DND-41 (cell line): ENCODE results near the gene EPB41L2.

ENCODE experiments used
- EZH2 ChIP-seq: IDR thresholded peaks from 3 replicates; pipeline ENCODE4 v1.6.1; 2012; ENCODE audit warnings: borderline replicate concordance, low read depth, mild to moderate bottlenecking, moderate library complexity, low read length, inconsistent platforms; ENCODE audit not compliant: severe bottlenecking
- TF ChIP-seq, protein P1 (sequence below): IDR thresholded peaks from 2 replicates; pipeline ENCODE4 v1.5.1; 2012; ENCODE audit warnings: borderline replicate concordance, low read length, moderate library complexity, mild to moderate bottlenecking; ENCODE audit not compliant: poor library complexity, severe bottlenecking; ENCODE audit errors: extremely low read depth

DNA sequence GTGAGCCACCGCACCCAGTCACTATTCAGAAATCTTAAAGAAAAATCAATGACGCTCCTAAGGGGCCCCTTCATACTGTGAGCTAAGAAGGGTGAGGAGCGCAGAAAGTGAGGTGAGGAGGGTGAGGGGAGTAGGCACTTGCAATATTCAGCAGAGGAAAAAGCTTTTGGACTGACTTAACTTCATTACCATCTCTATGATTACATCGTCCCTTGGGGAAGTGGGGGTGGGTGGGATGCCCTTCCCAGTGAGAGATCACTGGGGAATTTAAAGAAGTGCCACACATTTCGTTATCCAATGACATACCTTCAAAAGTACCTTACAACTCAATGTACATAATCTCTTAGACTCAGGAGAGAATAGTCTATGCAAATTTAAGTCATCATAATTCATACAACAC, 189.3 kb downstream of the EPB41L2 start:
- TF ChIP-seq, protein P1, sequence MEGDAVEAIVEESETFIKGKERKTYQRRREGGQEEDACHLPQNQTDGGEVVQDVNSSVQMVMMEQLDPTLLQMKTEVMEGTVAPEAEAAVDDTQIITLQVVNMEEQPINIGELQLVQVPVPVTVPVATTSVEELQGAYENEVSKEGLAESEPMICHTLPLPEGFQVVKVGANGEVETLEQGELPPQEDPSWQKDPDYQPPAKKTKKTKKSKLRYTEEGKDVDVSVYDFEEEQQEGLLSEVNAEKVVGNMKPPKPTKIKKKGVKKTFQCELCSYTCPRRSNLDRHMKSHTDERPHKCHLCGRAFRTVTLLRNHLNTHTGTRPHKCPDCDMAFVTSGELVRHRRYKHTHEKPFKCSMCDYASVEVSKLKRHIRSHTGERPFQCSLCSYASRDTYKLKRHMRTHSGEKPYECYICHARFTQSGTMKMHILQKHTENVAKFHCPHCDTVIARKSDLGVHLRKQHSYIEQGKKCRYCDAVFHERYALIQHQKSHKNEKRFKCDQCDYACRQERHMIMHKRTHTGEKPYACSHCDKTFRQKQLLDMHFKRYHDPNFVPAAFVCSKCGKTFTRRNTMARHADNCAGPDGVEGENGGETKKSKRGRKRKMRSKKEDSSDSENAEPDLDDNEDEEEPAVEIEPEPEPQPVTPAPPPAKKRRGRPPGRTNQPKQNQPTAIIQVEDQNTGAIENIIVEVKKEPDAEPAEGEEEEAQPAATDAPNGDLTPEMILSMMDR = no peak
- TF ChIP-seq EZH2 = no peak
